A673 (cell line): ENCODE data around the gene HOMER2. TPM values are rescaled to one million over a fixed set of nuclear protein-coding genes. Genes with fewer than 3 reads are reported as not detected.

Experiments
- BruUV-seq: library from RNA; stranded (reverse); fragments of 400-500 nt; replicated peaks from 2 replicates; lab custom pipeline; 2021; lab: Mats Ljungman, UMichigan
- CTCF ChIA-PET: fragments of 300-600 bp; sonication (Branson Sonifier 250); formaldehyde crosslinking; loops from one replicate; lab custom pipeline; 2022; ENCODE audit warnings: antibody characterized with exemption; lab: Charles Lee
- POLR2A ChIA-PET: fragments of 300-600 bp; sonication (Branson Sonifier 250); formaldehyde crosslinking; loops from one replicate; lab custom pipeline; 2022; ENCODE audit warnings: antibody characterized with exemption; ENCODE audit not compliant: low non-redundant PET; lab: Charles Lee
- DNase-seq: peaks from one replicate; pipeline ENCODE4 v3.0.0-alpha.2; 2015; ENCODE audit warnings: low spot score
- H3K27ac ChIP-seq: fragments of 200-600 bp; sonication (generic); 2 replicates; pipeline ENCODE4 v1.5.1; 2016; ENCODE audit warnings: mixed run types, low read depth, mild to moderate bottlenecking, mixed read lengths, antibody characterized with exemption, low read length; ENCODE audit not compliant: poor library complexity, severe bottlenecking
- H3K27me3 ChIP-seq: fragments of 200-600 bp; sonication (generic); replicated peaks from 2 replicates; pipeline ENCODE4 v1.6.1; 2017; ENCODE audit warnings: mixed run types, low read depth, mild to moderate bottlenecking, mixed read lengths, antibody characterized with exemption, low read length; ENCODE audit not compliant: insufficient read depth, poor library complexity
- H3K36me3 ChIP-seq: fragments of 200-600 bp; sonication (generic); 2 replicates; pipeline ENCODE4 v1.6.1; 2016; ENCODE audit warnings: mixed run types, mild to moderate bottlenecking, mixed read lengths, antibody characterized with exemption, low read length; ENCODE audit not compliant: insufficient read depth, poor library complexity, severe bottlenecking
- H3K4me1 ChIP-seq: fragments of 200-600 bp; sonication (generic); 2 replicates; pipeline ENCODE4 v1.6.1; 2017; ENCODE audit warnings: mixed run types, mild to moderate bottlenecking, mixed read lengths, antibody characterized with exemption, low read length; ENCODE audit not compliant: insufficient read depth, poor library complexity, severe bottlenecking
- H3K4me3 ChIP-seq: fragments of 200-600 bp; sonication (generic); 2 replicates; pipeline ENCODE4 v1.5.1; 2016; ENCODE audit warnings: low read depth, mixed run types, mild to moderate bottlenecking, mixed read lengths, low read length; ENCODE audit not compliant: poor library complexity, severe bottlenecking
- H3K9me3 ChIP-seq: fragments of 200-600 bp; sonication (generic); 2 replicates; pipeline ENCODE4 v1.6.1; 2016; ENCODE audit warnings: mixed run types, low read depth, mild to moderate bottlenecking, mixed read lengths, antibody characterized with exemption, low read length; ENCODE audit not compliant: poor library complexity, severe bottlenecking
- CTCF ChIP-seq: fragments of 300-800, 200-600 bp; sonication (generic); conservative IDR thresholded peaks from 2 replicates; pipeline ENCODE4 v1.5.1; 2017; ENCODE audit warnings: low read depth, mild to moderate bottlenecking, antibody characterized with exemption, low read length, moderate library complexity, mixed read lengths
- EZH2 ChIP-seq: fragments of 200-600 bp; sonication (generic); IDR thresholded peaks from 2 replicates; pipeline ENCODE4 v1.6.1; 2017; ENCODE audit warnings: borderline replicate concordance, low read depth, mild to moderate bottlenecking, mixed read lengths, antibody characterized with exemption, low read length; ENCODE audit not compliant: poor library complexity, severe bottlenecking
- intact Hi-C: fragments of 100-400 bp; cut with micrococcal nuclease; formaldehyde crosslinking; loops from one replicate; pipeline ENCODE4 v1.10.0; 2022; ENCODE audit not compliant: unreplicated experiment
- total RNA-seq: library from RNA; stranded (reverse); gene quantifications from 2 replicates; pipeline ENCODE4 v1.2.3, GENCODE V29; 2021

The HOMER2 gene
- total RNA-seq, 1 experiment from 2014 or later: 6.7 TPM

- Histone ChIP-seq H3K4me1 (no peaks in the 10 kb centered on the region), H3K4me3 (no peak overlapping the region), H3K36me3 (no peaks in the 10 kb centered on the region), H3K27me3 (no peaks in the 10 kb centered on the region), H3K9me3 (no peaks in the 10 kb centered on the region), H3K27ac (no peak overlapping the region)
- intact Hi-C loops: no loop called here
- BruUV-seq: no TSS peak
- TF ChIP-seq CTCF: no peak
- no peak for TF ChIP-seq EZH2
- ChIA-PET POLR2A (no interaction called here), CTCF (no interaction called here)
- no peak for DNase-seq
Observed at GRCh38 chr15:82843566-82843965, 109.0 kb downstream of the HOMER2 start.

GRCh38 chr15:82840166-82840565 lies 112.4 kb downstream of the HOMER2 start:
- Histone ChIP-seq H3K9me3 (no peaks in the 10 kb centered on the region), H3K4me3 (no peak overlapping the region), H3K4me1 (no peaks in the 10 kb centered on the region), H3K27ac (no peak overlapping the region), H3K36me3 (no peaks in the 10 kb centered on the region), H3K27me3 (no peaks in the 10 kb centered on the region)
- intact Hi-C loops: no loop called here
- TF ChIP-seq EZH2 (no peak), CTCF (no peak)
- DNase-seq: no peak
- ChIA-PET CTCF (no interaction called here), POLR2A (no interaction called here)
- BruUV-seq: no TSS peak

GRCh38 chr15:82839136-82839535 lies 113.4 kb downstream of the HOMER2 start:
- Histone ChIP-seq H3K27me3 (no peaks in the 10 kb centered on the region), H3K4me1 (no peaks in the 10 kb centered on the region), H3K4me3 (no peak overlapping the region), H3K36me3 (peaks cover 7% of the 10 kb centered on the region), H3K27ac (no peak overlapping the region), H3K9me3 (no peaks in the 10 kb centered on the region)
- no peak for DNase-seq
- BruUV-seq: no TSS peak
- TF ChIP-seq EZH2 (no peak), CTCF (no peak)
- CTCF ChIA-PET: no interaction called here
- POLR2A ChIA-PET: no interaction called here
- intact Hi-C loops: no loop called here
